ENCODE data around the gene FBF1. TPM values are rescaled to one million over a fixed set of nuclear protein-coding genes. Genes with fewer than 3 reads are reported as not detected.

FBF1 gene
- total and polyA plus RNA-seq, 9 of the 15 experiments (the other 6 are each of a cell fraction or from before 2014, with no cell fraction given) = 0.46 to 14.9 (median 7.5) TPM

GRCh38 chr17:75927286-75927922 is 13.4 kb downstream of the FBF1 start:
- CTCF ChIA-PET (ENCODE audit: low intra/inter-chr PET ratio) = interaction anchor here (0.6 kb wide), 1 partner anchor 275 kb away, joined by 3 read pairs; no protein-coding TSS in a partner anchor

More at GRCh38 chr17:75927286-75927922, 13.4 kb downstream of the FBF1 start:
- Histone ChIP-seq H3K9ac (ENCODE audit: insufficient read depth in 1 of 2, low read depth in 2 of 2, low read length in 2 of 2) (no peak overlapping the region), H3K4me3 (no peak overlapping the region), H3K79me2 (ENCODE audit: control insufficient read depth, insufficient read depth, low read length) (no peaks in the 10 kb centered on the region), H3K9me3 (replicated peaks; ENCODE audit: control insufficient read depth, insufficient read depth, low read depth, low read length) (no peaks in the 10 kb centered on the region), H3K36me3 (ENCODE audit: control insufficient read depth, insufficient read depth, low read length) (peaks cover 5% of the 10 kb centered on the region; the same call in 1 of the 3 replicates), H3K9me1 (ENCODE audit: control insufficient read depth, insufficient read depth, low read length) (peaks cover 5% of the 10 kb centered on the region), H3K4me2 (ENCODE audit: insufficient read depth, low read length) (no peak overlapping the region), H2AFZ (ENCODE audit: low read depth, low read length) (peak overlapping the region; percentile 51; the same call in 1 of the 2 replicates), H3K27ac (ENCODE audit: extremely low read depth, low read depth, low read length) (no peak overlapping the region), H3K27me3 (ENCODE audit: control insufficient read depth in 2 of 2, insufficient read depth in 2 of 2, low read length in 2 of 2) (no peaks in the 10 kb centered on the region), H4K20me1 (replicated peaks; ENCODE audit: control insufficient read depth, insufficient read depth, low read length) (no peaks in the 10 kb centered on the region), H3K4me1 (replicated peaks in 1 of 2; ENCODE audit: control insufficient read depth in 2 of 2, insufficient read depth in 2 of 2, low read length in 2 of 2) (peaks cover 0 to 16% of the 10 kb centered on the region in 2 experiments; a peak in 2 of 5 replicates)
- intact Hi-C loops (cut with micrococcal nuclease) = no loop called here
- in situ Hi-C loops (cut with MboI) = no loop called here
- peak; percentile 68 to 81 (median 72) for DNase-seq (ENCODE audit: extremely low read depth in 1 of 4, low spot score in 3 of 4)
- no TSS peak for BruUV-seq (replicated peaks)
- WGBS (ENCODE audit: insufficient coverage, low coverage, missing lambda C conversion rate) = 56% methylated on average over 5 of the region's 6 CpGs
- POLR2A ChIA-PET = interaction anchor here (0.7 to 1.5 kb wide), 8 partner anchors 10 to 153 kb away, joined by 3 to 6 read pairs (median 4); partner anchors contain the start of genes MRPL38 and SRP68
- FAIRE-seq = peak; percentile 92
- ATAC-seq = peak; percentile 95
- peak; percentile 36; the same call in 1 of the 2 replicates for TF ChIP-seq SMC3 (conservative IDR thresholded peaks at IDR 0.05; ENCODE audit: insufficient read depth, low read depth, low read length)
- TF ChIP-seq ATF7 (IDR thresholded peaks at IDR 0.05) = no peak
- TF ChIP-seq CTCFL (IDR thresholded peaks at IDR 0.05; ENCODE audit: borderline replicate concordance, insufficient read depth, low read depth, low read length, poor library complexity, severe bottlenecking) = peak; percentile 17
- TF ChIP-seq KLF16 (IDR thresholded peaks at IDR 0.05) = 0 out of 2 replicates have a peak, but pooled peaks have one; percentile 15
- peak in 1 of 2 experiments; percentile 50; a peak in 2 of 4 replicates for TF ChIP-seq RAD21 (CRISPR knock-in tag; conservative IDR thresholded peaks at IDR 0.05 in 1 of 2, IDR thresholded peaks at IDR 0.05 in 1 of 2)
- TF ChIP-seq SPI1 (IDR thresholded peaks at IDR 0.05; ENCODE audit: borderline replicate concordance, low read depth, low read length) = 0 out of 2 replicates have a peak, but pooled peaks have one; percentile 6
- no peak for TF ChIP-seq MTF1 (CRISPR knock-in tag; IDR thresholded peaks at IDR 0.05; ENCODE audit: borderline replicate concordance)
- TF ChIP-seq CTCF (IDR thresholded peaks at IDR 0.05 in 2 of 3, conservative IDR thresholded peaks at IDR 0.05 in 1 of 3; ENCODE audit: insufficient read depth in 2 of 3, low read depth in 1 of 3, low read length in 3 of 3) = peak; percentile 60 to 73 (median 72)
- no peak for TF ChIP-seq ZNF274 (IDR thresholded peaks at IDR 0.05; ENCODE audit: borderline replicate concordance, low read depth, low read length)
- no peak for TF ChIP-seq ZNF280B (CRISPR knock-in tag; IDR thresholded peaks at IDR 0.05)
